Astrocyte of the cerebellum (primary cell): Measurements from ENCODE around the gene MBD3L3.

ENCODE experiments used
- DNase-seq: peaks from one replicate; pipeline ENCODE4 v3.0.0-alpha.2; 2011; ENCODE audit warnings: low read depth
- H3K4me3 ChIP-seq: 2 replicates; pipeline ENCODE4 v1.5.1; 2011; ENCODE audit warnings: mild to moderate bottlenecking, low read depth, low read length, moderate library complexity
- in situ Hi-C: cut with HindIII; loops from 2 replicates; pipeline ENCODE4 v1.10.0; 2017; ENCODE audit warnings: low sequenced_read_pairs
- TF ChIP-seq, protein P1 (sequence below): IDR thresholded peaks from 2 replicates; pipeline ENCODE4 v1.5.1; 2012; ENCODE audit warnings: low read length, low read depth, moderate library complexity, mild to moderate bottlenecking; ENCODE audit errors: missing control alignments

MBD3L3 gene

DNA sequence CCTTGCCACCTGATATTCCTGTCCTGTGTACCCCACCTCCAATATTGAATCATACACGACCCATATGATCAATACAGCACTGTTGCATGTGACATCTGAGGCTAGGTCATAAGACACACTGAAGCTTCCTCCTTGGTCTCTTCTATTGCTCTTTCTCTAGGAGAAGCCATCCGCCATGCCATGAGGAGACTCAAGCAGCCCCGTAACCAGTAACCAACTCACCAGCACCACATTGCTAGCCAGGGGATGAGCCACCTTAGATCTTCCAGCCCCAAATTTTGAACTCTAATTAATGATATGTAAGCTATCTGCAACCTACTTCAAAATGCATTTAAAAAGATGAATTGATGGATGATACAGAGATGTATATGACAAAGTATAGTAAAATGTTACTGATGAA, 39.6 kb upstream of the MBD3L3 start:
- in situ Hi-C loops, result no loop called here

DNA sequence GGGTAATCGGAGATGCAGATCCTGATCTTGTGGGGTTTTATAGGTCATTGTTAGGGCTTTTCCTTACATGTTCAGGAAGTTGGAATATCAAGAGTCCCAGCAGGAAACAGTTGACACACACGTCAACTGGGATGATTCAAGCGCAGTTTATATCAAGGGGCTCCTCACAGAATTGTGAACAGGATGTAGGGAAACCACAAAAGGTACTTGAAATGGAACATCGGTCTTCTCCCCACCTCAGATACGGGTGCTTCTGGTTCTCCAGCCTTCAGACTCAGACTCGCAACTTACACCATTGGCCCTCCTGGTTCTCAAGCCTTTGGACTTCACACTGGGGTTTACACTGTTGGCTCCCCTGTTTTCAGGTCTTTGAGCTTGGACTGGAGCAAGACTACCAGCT, 30.5 kb upstream of the MBD3L3 start:
- in situ Hi-C loops, result no loop called here
- TF ChIP-seq, protein P1, sequence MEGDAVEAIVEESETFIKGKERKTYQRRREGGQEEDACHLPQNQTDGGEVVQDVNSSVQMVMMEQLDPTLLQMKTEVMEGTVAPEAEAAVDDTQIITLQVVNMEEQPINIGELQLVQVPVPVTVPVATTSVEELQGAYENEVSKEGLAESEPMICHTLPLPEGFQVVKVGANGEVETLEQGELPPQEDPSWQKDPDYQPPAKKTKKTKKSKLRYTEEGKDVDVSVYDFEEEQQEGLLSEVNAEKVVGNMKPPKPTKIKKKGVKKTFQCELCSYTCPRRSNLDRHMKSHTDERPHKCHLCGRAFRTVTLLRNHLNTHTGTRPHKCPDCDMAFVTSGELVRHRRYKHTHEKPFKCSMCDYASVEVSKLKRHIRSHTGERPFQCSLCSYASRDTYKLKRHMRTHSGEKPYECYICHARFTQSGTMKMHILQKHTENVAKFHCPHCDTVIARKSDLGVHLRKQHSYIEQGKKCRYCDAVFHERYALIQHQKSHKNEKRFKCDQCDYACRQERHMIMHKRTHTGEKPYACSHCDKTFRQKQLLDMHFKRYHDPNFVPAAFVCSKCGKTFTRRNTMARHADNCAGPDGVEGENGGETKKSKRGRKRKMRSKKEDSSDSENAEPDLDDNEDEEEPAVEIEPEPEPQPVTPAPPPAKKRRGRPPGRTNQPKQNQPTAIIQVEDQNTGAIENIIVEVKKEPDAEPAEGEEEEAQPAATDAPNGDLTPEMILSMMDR, result no peak
- DNase-seq, result no peak
- no peak overlapping the region for H3K4me3 ChIP-seq

More for the DNA sequence above, 39.6 kb upstream of the MBD3L3 start:
- TF ChIP-seq, protein P1, result no peak
- H3K4me3 ChIP-seq, result peak overlapping the region; percentile 62
- no peak for DNase-seq

DNA sequence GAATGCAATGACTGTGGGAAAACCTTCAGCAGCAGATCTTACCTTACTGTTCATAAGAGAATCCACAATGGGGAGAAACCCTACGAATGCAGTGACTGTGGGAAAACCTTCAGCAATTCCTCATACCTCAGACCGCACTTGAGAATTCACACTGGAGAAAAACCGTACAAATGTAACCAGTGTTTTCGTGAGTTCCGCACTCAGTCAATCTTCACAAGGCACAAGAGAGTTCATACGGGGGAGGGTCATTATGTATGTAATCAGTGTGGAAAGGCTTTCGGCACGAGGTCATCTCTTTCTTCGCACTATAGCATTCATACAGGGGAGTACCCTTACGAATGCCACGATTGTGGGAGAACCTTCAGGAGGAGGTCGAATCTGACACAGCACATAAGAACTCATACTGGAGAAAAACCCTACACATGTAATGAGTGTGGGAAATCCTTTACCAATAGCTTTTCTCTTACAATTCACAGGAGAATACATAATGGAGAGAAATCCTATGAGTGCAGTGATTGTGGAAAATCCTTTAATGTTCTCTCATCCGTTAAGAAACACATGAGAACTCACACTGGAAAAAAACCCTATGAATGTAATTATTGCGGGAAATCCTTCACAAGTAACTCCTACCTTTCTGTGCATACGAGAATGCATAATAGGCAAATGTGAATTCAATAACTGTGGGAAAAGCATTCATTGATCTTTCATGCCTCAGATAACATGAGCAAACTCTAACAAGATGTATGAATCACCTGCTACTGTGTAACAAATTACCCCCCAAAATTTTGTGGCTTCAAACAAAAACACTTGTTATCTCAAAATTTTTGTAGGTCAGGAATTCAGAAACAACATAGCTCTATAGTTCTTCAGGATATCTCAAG, 24.8 kb upstream of the MBD3L3 start:
- DNase-seq, result no peak
- in situ Hi-C loops, result no loop called here
- H3K4me3 ChIP-seq, result no peak overlapping the region
- TF ChIP-seq, protein P1, result no peak

DNA sequence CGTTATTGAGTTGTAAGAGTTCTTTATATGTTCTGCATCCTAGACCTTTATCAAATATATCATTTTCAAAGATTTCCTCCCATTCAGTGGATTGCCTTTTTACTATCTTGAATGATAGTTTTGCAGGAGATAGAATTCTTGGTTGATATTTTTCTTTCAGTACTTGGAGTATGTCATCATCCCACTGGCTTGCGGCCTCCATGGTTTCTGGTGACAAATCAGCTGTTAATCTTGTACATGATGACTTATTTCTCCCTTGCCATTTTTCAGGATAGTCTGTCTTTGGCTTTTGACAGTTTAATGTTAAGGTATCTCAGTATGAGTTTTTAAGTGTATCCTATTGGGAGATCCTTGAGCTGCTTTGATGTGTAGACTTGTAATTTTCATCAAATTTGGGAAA, 19.5 kb upstream of the MBD3L3 start:
- no peak overlapping the region for H3K4me3 ChIP-seq
- in situ Hi-C loops, result no loop called here
- DNase-seq, result no peak
- TF ChIP-seq, protein P1, result no peak

DNA sequence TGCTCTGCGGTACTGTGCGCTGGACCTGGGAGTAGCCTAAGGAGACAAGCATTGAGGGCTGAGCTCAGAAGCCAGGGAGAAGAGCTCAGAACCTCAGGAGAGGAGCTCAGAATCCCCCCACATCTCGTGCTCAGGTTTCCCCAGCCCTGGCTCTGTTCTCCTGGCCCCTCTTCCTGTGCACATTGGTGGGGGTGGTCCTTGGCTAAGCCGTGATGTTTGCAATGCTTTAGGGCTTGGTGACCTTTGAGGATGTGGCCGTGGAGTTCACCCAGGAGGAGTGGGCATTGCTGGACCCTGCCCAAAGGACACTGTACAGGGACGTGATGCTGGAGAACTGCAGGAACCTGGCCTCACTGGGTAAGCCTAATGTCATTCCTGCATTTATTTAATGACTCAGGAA, 17.7 kb upstream of the MBD3L3 start:
- DNase-seq, result no peak
- in situ Hi-C loops, result no loop called here
- H3K4me3 ChIP-seq, result no peak overlapping the region
- TF ChIP-seq, protein P1, result no peak

DNA sequence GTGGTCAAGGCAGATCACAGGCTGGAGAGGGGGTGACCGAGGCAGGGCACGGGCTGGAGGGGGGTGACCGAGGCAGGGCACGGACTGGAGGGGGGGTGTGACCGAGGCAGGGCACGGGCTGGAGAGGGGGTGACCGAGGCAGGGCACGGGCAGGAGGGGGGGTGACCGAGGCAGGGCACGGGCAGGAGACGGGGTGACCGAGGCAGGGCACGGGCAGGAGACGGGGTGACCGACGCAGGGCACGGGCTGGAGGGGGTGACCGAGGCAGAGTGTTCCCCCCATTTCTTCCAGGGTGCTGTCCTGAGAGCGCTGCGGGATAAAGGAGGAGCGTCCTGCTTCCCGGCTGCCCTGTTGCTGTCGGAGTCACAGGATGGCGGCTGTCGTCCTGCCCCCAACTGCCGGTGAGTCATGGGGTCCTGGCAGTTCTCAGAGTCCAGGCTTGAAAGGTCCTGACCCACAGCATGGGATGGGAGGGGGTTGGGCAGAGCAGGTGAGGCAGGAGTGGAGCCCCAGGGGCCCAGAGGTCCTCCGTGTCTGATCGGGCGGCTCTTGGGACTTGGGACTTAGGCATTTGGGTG, 16.3 kb upstream of the MBD3L3 start:
- in situ Hi-C loops, result no loop called here

More for the DNA sequence above, 16.3 kb upstream of the MBD3L3 start:
- no peak overlapping the region for H3K4me3 ChIP-seq
- TF ChIP-seq, protein P1, result no peak
- no peak for DNase-seq
